Testis (tissue), 3 donors: ENCODE data around the gene SPEM2. TPM values are rescaled to one million over a fixed set of nuclear protein-coding genes. Genes with fewer than 3 reads are reported as not detected.

Experiments
- DNase-seq: peaks from one replicate; pipeline ENCODE4 v3.0.0-alpha.2; 2019
- H3K27ac ChIP-seq, 2 donors: fragments of 200-600 bp; sonication (generic); one replicate each; pipeline ENCODE4 v1.5.1; 2019
- H3K27me3 ChIP-seq: fragments of 200-600 bp; sonication (generic); one replicate; pipeline ENCODE4 v1.5.1; 2019
- H3K36me3 ChIP-seq: fragments of 200-600 bp; sonication (generic); one replicate; pipeline ENCODE4 v1.5.1; 2017; ENCODE audit warnings: low read depth; ENCODE audit errors: missing control alignments
- H3K4me1 ChIP-seq: fragments of 200-600 bp; sonication (generic); one replicate; pipeline ENCODE4 v1.5.1; 2019
- H3K4me3 ChIP-seq, 2 donors: fragments of 200-600 bp; sonication (generic); one replicate each; pipeline ENCODE4 v1.5.1; 2017 to 2019
- H3K9me3 ChIP-seq: fragments of 200-600 bp; sonication (generic); one replicate; pipeline ENCODE4 v1.5.1; 2017
- POLR2A ChIP-seq: fragments of 450-650 bp; IDR thresholded peaks from one replicate; pipeline ENCODE4 v1.6.1; 2017; ENCODE audit warnings: antibody characterized with exemption, mild to moderate bottlenecking, moderate library complexity
- WGBS, 2 donors: methylation state at CpG; one replicate each; pipeline ENCODE4 v1.1.5; 2018; 5-methylcytosine and 5-hydroxymethylcytosine counted together
- intact Hi-C: fragments of 100-400 bp; cut with DNase I; formaldehyde crosslinking; loops from one replicate; pipeline ENCODE4 v1.15.1; 2023; ENCODE audit warnings: low total_unique reads
- polyA plus RNA-seq: library from polyadenylated mRNA; stranded (reverse); fragments of 350-450 nt; fragmentation: Illumina TruSeq; extraction: RNeasy Lipid Tissue Mini Kit (QIAGEN cat#74804); gene quantifications from one replicate; pipeline ENCODE4 v1.2.3, GENCODE V29; 2014; ENCODE audit warnings: low read depth, low replicate concordance; ENCODE audit not compliant: insufficient read depth
- total RNA-seq, 2 donors: library from RNA; depleted of rRNA; stranded (reverse); fragments of >200 nt; gene quantifications; one replicate each; pipeline ENCODE4 v1.2.3, GENCODE V29; 2016
- TF ChIP-seq, protein P1 (sequence below), 3 experiments: fragments of 450-650 bp in 2 of 3; fragments of 200-600 bp in 1 of 3; sonication (generic) in 1 of 3; IDR thresholded peaks; one replicate each; pipeline ENCODE4 v1.5.1; 2016 to 2019; ENCODE audit warnings: antibody characterized with exemption in 3 of 3, mild to moderate bottlenecking in 2 of 3, moderate library complexity in 1 of 3

Gene SPEM2
- total and polyA plus RNA-seq, 3 donors from 2014 or later = 41.4 to 202 (median 111) TPM

DNA sequence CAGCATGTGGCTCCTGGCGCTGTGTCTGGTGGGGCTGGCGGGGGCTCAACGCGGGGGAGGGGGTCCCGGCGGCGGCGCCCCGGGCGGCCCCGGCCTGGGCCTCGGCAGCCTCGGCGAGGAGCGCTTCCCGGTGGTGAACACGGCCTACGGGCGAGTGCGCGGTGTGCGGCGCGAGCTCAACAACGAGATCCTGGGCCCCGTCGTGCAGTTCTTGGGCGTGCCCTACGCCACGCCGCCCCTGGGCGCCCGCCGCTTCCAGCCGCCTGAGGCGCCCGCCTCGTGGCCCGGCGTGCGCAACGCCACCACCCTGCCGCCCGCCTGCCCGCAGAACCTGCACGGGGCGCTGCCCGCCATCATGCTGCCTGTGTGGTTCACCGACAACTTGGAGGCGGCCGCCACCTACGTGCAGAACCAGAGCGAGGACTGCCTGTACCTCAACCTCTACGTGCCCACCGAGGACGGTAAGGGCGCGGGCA is 17.1 kb upstream of the SPEM2 start:
- Histone ChIP-seq H3K4me3 (peak overlapping the region; percentile 18 to 23), H3K36me3 (no peaks in the 10 kb centered on the region), H3K27ac (no peak overlapping the region), H3K4me1 (peaks cover 8% of the 10 kb centered on the region), H3K9me3 (no peaks in the 10 kb centered on the region), H3K27me3 (no peaks in the 10 kb centered on the region)
- no peak for DNase-seq
- intact Hi-C loops = no loop called here
- TF ChIP-seq, protein P1, sequence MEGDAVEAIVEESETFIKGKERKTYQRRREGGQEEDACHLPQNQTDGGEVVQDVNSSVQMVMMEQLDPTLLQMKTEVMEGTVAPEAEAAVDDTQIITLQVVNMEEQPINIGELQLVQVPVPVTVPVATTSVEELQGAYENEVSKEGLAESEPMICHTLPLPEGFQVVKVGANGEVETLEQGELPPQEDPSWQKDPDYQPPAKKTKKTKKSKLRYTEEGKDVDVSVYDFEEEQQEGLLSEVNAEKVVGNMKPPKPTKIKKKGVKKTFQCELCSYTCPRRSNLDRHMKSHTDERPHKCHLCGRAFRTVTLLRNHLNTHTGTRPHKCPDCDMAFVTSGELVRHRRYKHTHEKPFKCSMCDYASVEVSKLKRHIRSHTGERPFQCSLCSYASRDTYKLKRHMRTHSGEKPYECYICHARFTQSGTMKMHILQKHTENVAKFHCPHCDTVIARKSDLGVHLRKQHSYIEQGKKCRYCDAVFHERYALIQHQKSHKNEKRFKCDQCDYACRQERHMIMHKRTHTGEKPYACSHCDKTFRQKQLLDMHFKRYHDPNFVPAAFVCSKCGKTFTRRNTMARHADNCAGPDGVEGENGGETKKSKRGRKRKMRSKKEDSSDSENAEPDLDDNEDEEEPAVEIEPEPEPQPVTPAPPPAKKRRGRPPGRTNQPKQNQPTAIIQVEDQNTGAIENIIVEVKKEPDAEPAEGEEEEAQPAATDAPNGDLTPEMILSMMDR (IDR thresholded peaks at IDR 0.05) = no peak
- no peak for TF ChIP-seq POLR2A
- 74% methylated on average over 39 of the region's 58 CpGs; no CpG with 5 or more reads in 1 of the 2 donors for WGBS, 2 donors

DNA sequence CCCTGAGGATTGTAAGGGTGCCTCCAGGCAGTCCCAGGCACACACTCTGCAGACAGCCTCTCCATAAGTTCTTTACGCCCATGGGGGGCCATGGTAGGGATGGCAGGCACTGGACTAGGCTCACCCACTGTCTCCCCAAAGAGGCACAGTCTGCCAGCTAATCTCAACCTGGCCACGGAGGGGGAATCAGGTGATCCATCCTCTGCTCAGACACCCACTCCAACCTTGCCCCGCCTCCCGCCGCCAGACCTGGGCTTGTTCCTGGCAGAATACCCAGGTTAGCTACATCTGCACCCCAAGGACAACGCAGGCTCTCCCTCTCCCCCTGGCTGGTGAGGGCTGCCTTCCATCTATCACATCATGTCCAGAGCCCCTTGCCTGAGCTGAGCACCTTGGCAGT is 16.6 kb upstream of the SPEM2 start:
- H3K4me1 ChIP-seq = peaks cover 8% of the 10 kb centered on the region
- no peak for DNase-seq
- WGBS, 2 donors = 56 to 67% methylated on average over 2 to 6 of the region's 6 CpGs

DNA sequence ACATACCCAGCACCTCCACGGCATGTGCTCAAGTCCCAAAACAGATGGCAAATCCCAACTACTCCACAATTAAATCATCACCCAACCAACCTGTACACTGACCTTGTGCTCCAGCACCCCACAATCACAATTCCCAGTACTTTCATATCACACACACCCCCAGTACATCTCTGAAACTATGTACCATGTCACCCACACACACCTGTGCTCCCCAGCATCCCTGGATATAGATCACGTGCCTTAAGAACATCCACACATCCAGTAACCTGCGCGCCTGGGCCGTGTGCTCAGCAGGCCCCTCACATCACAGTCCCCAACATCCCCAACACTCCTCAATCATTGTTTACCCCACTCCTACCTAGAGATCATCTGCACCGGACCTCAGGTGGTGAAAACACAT is 15.7 kb upstream of the SPEM2 start:
- H3K27ac ChIP-seq = no peak overlapping the region
- intact Hi-C loops = no loop called here
- H3K4me1 ChIP-seq = peaks cover 8% of the 10 kb centered on the region
- no peaks in the 10 kb centered on the region for H3K27me3 ChIP-seq
- no peak for DNase-seq
- no peaks in the 10 kb centered on the region for H3K36me3 ChIP-seq
- no peak overlapping the region for H3K4me3 ChIP-seq
- WGBS, 2 donors = 90 to 91% methylated on average over 6 of the region's 6 CpGs
- TF ChIP-seq, protein P1 (IDR thresholded peaks at IDR 0.05) = no peak
- TF ChIP-seq POLR2A = no peak
- no peaks in the 10 kb centered on the region for H3K9me3 ChIP-seq

More for the DNA sequence above, 16.6 kb upstream of the SPEM2 start:
- Histone ChIP-seq H3K27ac (no peak overlapping the region), H3K9me3 (no peaks in the 10 kb centered on the region), H3K27me3 (no peaks in the 10 kb centered on the region), H3K36me3 (no peaks in the 10 kb centered on the region), H3K4me3 (no peak overlapping the region)
- intact Hi-C loops = no loop called here
- TF ChIP-seq POLR2A = no peak

DNA sequence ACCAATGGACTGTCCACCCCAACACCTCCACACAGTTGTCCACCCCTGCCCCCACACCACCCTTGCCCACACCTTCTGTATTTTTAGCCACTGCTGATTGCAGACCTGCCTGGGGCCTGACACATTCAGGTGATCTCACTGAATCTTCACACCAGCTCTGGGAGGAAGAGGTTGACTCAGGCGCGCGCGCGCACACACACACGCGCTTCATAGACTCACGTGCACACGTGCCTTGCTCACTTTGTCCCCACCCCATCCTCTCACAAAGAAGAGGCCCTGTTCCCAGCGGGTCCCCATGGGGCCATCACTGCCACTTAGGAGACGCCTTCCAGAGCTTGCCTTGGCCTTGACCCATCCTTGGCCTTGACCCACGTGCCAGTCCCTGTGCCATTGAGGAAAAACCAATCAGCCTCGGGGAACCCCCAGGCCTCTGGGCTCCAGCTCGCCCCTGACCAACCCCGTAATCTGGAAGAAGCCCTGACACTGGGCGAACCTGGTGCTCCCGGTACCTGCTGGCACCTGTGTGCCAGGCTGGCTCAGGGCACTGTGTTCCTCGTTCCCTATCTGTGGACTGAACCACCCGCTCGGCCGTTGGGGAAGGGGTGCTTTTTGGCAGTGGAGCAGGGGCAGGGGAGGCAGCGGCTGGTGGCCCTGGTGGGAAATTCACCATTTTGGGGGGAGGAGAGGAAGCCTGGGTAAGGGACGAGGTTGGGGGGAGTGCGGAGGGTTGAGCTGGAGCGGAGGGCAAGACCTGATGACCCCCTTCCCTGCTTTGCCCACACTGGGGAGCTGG is 14.6 kb upstream of the SPEM2 start:
- H3K4me3 ChIP-seq = no peak overlapping the region
- H3K27me3 ChIP-seq = no peaks in the 10 kb centered on the region
- H3K9me3 ChIP-seq = no peaks in the 10 kb centered on the region
- peaks cover 3% of the 10 kb centered on the region for H3K4me1 ChIP-seq
- DNase-seq = no peak
- TF ChIP-seq POLR2A = no peak
- TF ChIP-seq, protein P1 (IDR thresholded peaks at IDR 0.05) = no peak
- H3K36me3 ChIP-seq = no peaks in the 10 kb centered on the region
- 85 to 87% methylated on average over 21 to 25 of the region's 25 CpGs for WGBS, 2 donors
- no peak overlapping the region for H3K27ac ChIP-seq
- intact Hi-C loops = no loop called here

DNA sequence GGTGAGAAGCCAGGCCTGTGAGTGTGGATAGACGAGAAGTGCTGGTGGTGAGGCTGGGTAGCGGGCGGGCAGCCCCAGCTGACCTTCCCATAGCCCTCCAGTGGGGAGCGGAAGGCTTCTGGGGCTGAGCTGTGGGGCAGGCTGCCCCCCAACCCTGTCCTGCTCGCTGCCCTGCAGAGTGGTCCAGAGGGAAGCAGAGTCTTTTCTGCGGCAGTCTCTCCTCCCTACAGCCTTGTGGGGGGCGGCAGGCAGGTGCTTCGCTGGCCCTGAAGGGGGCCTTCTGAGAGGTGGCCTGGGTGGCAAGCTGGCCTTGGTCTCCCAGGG is 14.0 kb upstream of the SPEM2 start:
- Histone ChIP-seq H3K4me3 (no peak overlapping the region), H3K36me3 (no peaks in the 10 kb centered on the region), H3K4me1 (no peaks in the 10 kb centered on the region), H3K9me3 (no peaks in the 10 kb centered on the region), H3K27me3 (no peaks in the 10 kb centered on the region), H3K27ac (no peak overlapping the region)
- no peak for DNase-seq
- 89 to 95% methylated on average over 4 to 8 of the region's 8 CpGs for WGBS, 2 donors
- no peak for TF ChIP-seq POLR2A
- TF ChIP-seq, protein P1 (IDR thresholded peaks at IDR 0.05) = no peak
- intact Hi-C loops = no loop called here
